CD4-positive, CD25-positive, alpha-beta regulatory T cell (primary cell): ENCODE data around the gene BRWD1. TPM values are rescaled to one million over a fixed set of nuclear protein-coding genes. Genes with fewer than 3 reads are reported as not detected.

Experiments used
- ATAC-seq, 2 donors: fragments of 150-1000 bp; cut with Tn5 transposase; one replicate each; pipeline ENCODE4 v1.10.0; 2021; ENCODE audit warnings: low read depth in 2 of 2, moderate number of reproducible peaks in 2 of 2, moderate library complexity in 1 of 2
- DNase-seq, 3 donors: peaks; one replicate each; pipeline versions ENCODE4 v3.0.0 to v3.0.0-alpha.2; 2012 to 2022; ENCODE audit warnings: mixed read lengths in 1 of 3
- H3K27ac ChIP-seq: one replicate; pipeline ENCODE4 v1.7.0; 2013; ENCODE audit warnings: mild to moderate bottlenecking, low read length; ENCODE audit not compliant: insufficient read depth, poor library complexity, severe bottlenecking
- H3K27me3 ChIP-seq: one replicate; pipeline ENCODE4 v1.7.0; 2013; ENCODE audit warnings: low read length; ENCODE audit not compliant: control insufficient read depth, insufficient read depth
- H3K36me3 ChIP-seq: one replicate; pipeline ENCODE4 v1.7.0; 2013; ENCODE audit warnings: mild to moderate bottlenecking, low read length, moderate library complexity; ENCODE audit not compliant: control insufficient read depth, insufficient read depth
- H3K4me1 ChIP-seq: 2 replicates; pipeline ENCODE4 v1.7.0; 2013; ENCODE audit warnings: mild to moderate bottlenecking, low read length; ENCODE audit not compliant: insufficient read depth, control insufficient read depth, poor library complexity, severe bottlenecking
- H3K4me3 ChIP-seq: one replicate; pipeline ENCODE4 v1.7.0; 2013; ENCODE audit warnings: low read depth, mild to moderate bottlenecking, low read length, moderate library complexity
- H3K9me3 ChIP-seq, 2 experiments: 1 replicate in 1 of 2; 2 replicates in 1 of 2; pipeline ENCODE4 v1.7.0; 2013; ENCODE audit warnings: low read length in 2 of 2, mild to moderate bottlenecking in 1 of 2, moderate library complexity in 1 of 2; ENCODE audit not compliant: control insufficient read depth in 2 of 2
- H3K27ac Mint-ChIP-seq, 3 donors: one replicate each; pipeline ENCODE4 v1.8.0; 2020 to 2022; ENCODE audit warnings: mild to moderate bottlenecking in 3 of 3, mixed read lengths in 3 of 3, moderate library complexity in 2 of 3
- H3K27me3 Mint-ChIP-seq: one replicate; pipeline ENCODE4 v1.8.0; 2022; ENCODE audit warnings: mild to moderate bottlenecking, mixed read lengths
- H3K36me3 Mint-ChIP-seq: one replicate; pipeline ENCODE4 v1.8.0; 2020; ENCODE audit warnings: mixed read lengths
- H3K4me1 Mint-ChIP-seq, 4 donors: one replicate each; pipeline ENCODE4 v1.8.0; 2020 to 2022; ENCODE audit warnings: mixed read lengths in 4 of 4, mild to moderate bottlenecking in 1 of 4
- H3K4me3 Mint-ChIP-seq, 4 donors: one replicate each; pipeline ENCODE4 v1.8.0; 2020 to 2022; ENCODE audit warnings: mild to moderate bottlenecking in 4 of 4, mixed read lengths in 4 of 4, moderate library complexity in 3 of 4
- H3K9me3 Mint-ChIP-seq, 7 donors: one replicate each; pipeline ENCODE4 v1.8.0; 2020 to 2022; ENCODE audit warnings: mixed read lengths in 7 of 7, mild to moderate bottlenecking in 3 of 7, moderate library complexity in 2 of 7
- polyA plus RNA-seq, 4 donors: library from polyadenylated mRNA; unstranded; fragments of 300-500 nt; fragmentation: Illumina TruSeq; gene quantifications; one replicate each; pipeline ENCODE4 v1.2.3, GENCODE V29; 2021
- total RNA-seq: library from RNA; stranded (reverse); gene quantifications from one replicate; pipeline ENCODE4 v1.2.3, GENCODE V29; 2022

The BRWD1 gene
- total and polyA plus RNA-seq, 5 donors from 2014 or later, result 33.9 to 110 (median 42.1) TPM

DNA sequence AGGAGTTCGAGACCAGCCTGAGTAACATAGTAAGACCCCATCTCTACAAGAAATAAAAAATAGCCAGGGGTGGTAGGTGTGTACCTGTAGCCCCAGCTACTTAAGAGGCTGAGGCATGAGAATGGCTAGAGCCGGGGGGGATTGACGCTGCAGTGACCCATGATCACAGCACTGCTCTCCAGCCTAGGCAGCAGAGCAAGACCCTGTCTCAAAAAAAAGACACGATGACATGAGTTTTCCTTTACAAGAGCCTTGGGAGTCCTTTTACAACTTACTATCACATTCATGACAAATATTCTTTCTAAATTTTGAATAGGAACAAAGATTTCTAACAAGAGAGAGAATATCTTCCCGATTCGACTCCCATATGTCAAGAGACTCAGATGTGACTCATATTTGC, 3.3 kb upstream of the BRWD1 start:
- Histone ChIP-seq H3K36me3 (no peaks in the 10 kb centered on the region), H3K4me1 (peaks cover 22% of the 10 kb centered on the region), H3K27ac (no peak overlapping the region), H3K4me3 (no peak overlapping the region), H3K27me3 (no peaks in the 10 kb centered on the region), H3K9me3 (no peaks in the 10 kb centered on the region)
- Mint-ChIP-seq H3K4me3 (peak overlapping the region in 2 of 4 donors; percentile 23 to 55), H3K9me3 (peaks cover 0 to 5% (median 0%) of the 10 kb centered on the region in 7 donors), H3K36me3 (peaks cover 6% of the 10 kb centered on the region), H3K27ac (no peak overlapping the region), H3K27me3 (peaks cover 14% of the 10 kb centered on the region), H3K4me1 (peaks cover 5 to 26% (median 21%) of the 10 kb centered on the region in 4 donors)
- DNase-seq (no peak), ATAC-seq (no peak)

DNA sequence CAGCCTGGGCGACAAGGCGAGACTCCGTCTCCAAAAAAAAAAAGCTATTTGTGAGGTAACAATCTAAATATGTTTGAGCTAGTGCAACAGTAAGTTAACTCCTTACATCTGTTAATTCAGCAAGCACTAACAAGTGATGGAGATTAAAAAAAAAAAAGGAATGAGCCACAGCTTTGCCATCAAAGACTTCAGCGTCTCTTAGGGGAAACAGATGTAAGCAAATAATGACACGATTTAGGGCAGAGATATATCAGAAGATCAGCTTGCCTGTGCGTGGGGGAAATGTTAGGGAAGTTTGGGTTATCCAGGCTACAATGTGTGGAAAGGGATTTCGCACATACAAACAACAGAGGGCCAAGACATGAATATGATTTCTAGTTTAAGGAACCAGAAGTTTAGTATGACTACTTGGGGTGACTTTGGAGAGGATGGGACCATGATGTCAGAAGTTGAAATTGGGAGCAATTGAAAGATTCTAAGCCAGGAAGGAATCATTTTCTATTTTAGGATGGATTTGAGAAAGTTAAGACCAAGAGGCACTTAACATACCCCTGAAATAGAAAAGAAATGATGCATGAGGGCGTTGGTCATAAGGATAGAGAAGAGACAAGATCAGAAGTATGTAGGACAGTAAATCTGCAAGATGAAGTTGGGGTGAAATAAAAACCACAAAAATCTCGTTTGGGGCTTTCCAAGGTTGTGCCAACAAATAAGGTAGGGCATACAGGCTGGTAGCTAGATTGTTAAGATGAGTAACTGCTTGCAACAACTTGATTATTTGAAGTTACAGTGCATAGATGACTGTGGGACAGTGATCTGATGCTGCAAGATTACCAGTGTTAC, 2.4 kb upstream of the BRWD1 start:
- Histone ChIP-seq H3K36me3 (peaks cover 7% of the 10 kb centered on the region), H3K27me3 (no peaks in the 10 kb centered on the region), H3K4me1 (peaks cover 31% of the 10 kb centered on the region), H3K9me3 (no peaks in the 10 kb centered on the region), H3K4me3 (no peak overlapping the region), H3K27ac (no peak overlapping the region)
- peaks cover 5 to 35% (median 27%) of the 10 kb centered on the region in 4 donors for H3K4me1 Mint-ChIP-seq
- peaks cover 0 to 5% (median 0%) of the 10 kb centered on the region in 7 donors for H3K9me3 Mint-ChIP-seq
- peak overlapping the region; percentile 1 to 55 (median 14) for H3K4me3 Mint-ChIP-seq
- no peak for ATAC-seq
- DNase-seq, result peak in 2 of 3 donors; percentile 15 to 44
- H3K36me3 Mint-ChIP-seq, result peaks cover 12% of the 10 kb centered on the region
- H3K27ac Mint-ChIP-seq, result peak overlapping the region; percentile 8 to 16 (median 10)
- peaks cover 14% of the 10 kb centered on the region for H3K27me3 Mint-ChIP-seq

- Mint-ChIP-seq H3K9me3 (peaks cover 0 to 5% (median 0%) of the 10 kb centered on the region in 7 donors), H3K36me3 (peaks cover 15% of the 10 kb centered on the region), H3K27me3 (peaks cover 14% of the 10 kb centered on the region), H3K27ac (peak overlapping the region; percentile 94 to 97 (median 94)), H3K4me3 (peak overlapping the region; percentile 89 to 96 (median 90)), H3K4me1 (peaks cover 5 to 46% (median 35%) of the 10 kb centered on the region in 4 donors)
- DNase-seq (peak in 2 of 3 donors; percentile 37 to 69), ATAC-seq (no peak)
- Histone ChIP-seq H3K9me3 (no peaks in the 10 kb centered on the region), H3K4me3 (peak overlapping the region; percentile 86), H3K27ac (peak overlapping the region; percentile 85), H3K27me3 (no peaks in the 10 kb centered on the region), H3K36me3 (peaks cover 12% of the 10 kb centered on the region), H3K4me1 (peaks cover 40% of the 10 kb centered on the region)
Measured at GRCh38 chr21:39314143-39315027, 953 bp upstream of the BRWD1 start.

GRCh38 chr21:39313042-39313570, 326 bp downstream of the BRWD1 start:
- peaks cover 10 to 58% (median 44%) of the 10 kb centered on the region in 4 donors for H3K4me1 Mint-ChIP-seq
- H3K4me3 ChIP-seq, result no peak overlapping the region
- H3K36me3 ChIP-seq, result peaks cover 15% of the 10 kb centered on the region
- peaks cover 40% of the 10 kb centered on the region for H3K4me1 ChIP-seq
- peak overlapping the region; percentile 66 to 97 (median 77) for H3K27ac Mint-ChIP-seq
- peak overlapping the region; percentile 85 for H3K27ac ChIP-seq
- peaks cover 15% of the 10 kb centered on the region for H3K36me3 Mint-ChIP-seq
- peak overlapping the region; percentile 90 to 96 (median 92) for H3K4me3 Mint-ChIP-seq
- no peak for DNase-seq
- ATAC-seq, result peak; percentile 1 to 4
- H3K27me3 Mint-ChIP-seq, result peaks cover 14% of the 10 kb centered on the region
- H3K27me3 ChIP-seq, result no peaks in the 10 kb centered on the region
- H3K9me3 ChIP-seq, result no peaks in the 10 kb centered on the region
- peaks cover 0 to 5% (median 0%) of the 10 kb centered on the region in 7 donors for H3K9me3 Mint-ChIP-seq

DNA sequence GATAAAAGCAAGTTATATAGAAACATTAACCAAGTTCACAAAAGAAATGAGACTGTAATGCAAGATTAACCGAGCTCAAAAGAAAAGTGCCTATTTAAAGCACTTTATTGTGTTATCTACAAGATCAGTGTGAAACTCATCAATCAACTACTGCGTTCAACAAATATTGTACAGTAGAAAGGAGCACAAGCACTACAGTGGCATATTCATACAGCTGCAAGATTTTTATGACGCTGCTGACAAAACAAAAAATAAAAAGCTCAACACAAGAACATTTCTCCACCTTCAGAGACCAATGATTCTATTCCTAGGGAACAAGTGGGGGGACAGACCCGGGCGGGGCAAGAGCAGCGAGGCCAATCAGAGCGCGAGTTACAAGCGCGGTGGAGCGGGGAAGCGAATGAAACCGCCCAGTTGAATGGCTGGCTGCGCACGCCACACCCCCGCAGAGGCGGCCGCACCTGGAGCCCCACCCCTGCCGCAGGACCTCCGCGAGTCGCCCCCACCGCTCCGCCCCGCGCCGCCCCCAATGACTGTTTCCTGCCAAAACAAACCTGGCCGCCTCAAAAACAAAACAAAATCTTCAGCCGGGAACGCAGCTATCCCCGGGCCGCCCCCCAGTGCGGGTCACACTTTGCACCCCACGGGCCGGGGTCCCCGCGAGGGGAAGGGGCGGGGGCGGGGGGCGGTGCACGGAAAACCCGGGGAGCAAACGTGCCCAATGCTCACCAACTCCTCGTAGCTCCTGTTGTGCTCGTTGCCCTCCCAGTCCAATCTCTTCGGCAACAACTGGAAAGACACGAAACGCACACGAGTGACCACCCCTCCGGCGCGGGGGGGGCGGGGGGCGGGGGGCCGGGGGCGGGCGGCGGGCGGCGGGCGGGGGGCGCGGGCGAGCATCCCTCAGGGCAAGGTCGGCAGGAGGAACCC, 1.1 kb downstream of the BRWD1 start:
- Mint-ChIP-seq H3K4me1 (peaks cover 15 to 66% (median 50%) of the 10 kb centered on the region in 4 donors), H3K9me3 (peaks cover 0 to 5% (median 0%) of the 10 kb centered on the region in 7 donors), H3K36me3 (peaks cover 15% of the 10 kb centered on the region), H3K27ac (peak overlapping the region; percentile 89 to 97 (median 97)), H3K27me3 (peaks cover 14% of the 10 kb centered on the region), H3K4me3 (peak overlapping the region; percentile 90 to 98 (median 92))
- peak overlapping the region; percentile 85 for H3K27ac ChIP-seq
- peaks cover 19% of the 10 kb centered on the region for H3K36me3 ChIP-seq
- H3K4me1 ChIP-seq, result peaks cover 43% of the 10 kb centered on the region
- H3K9me3 ChIP-seq, result no peaks in the 10 kb centered on the region
- DNase-seq (peak; percentile 93 to 95 (median 94)), ATAC-seq (peak; percentile 85 to 89)
- peak overlapping the region; percentile 81 for H3K4me3 ChIP-seq
- no peaks in the 10 kb centered on the region for H3K27me3 ChIP-seq

- Mint-ChIP-seq H3K4me1 (peaks cover 18 to 66% (median 52%) of the 10 kb centered on the region in 4 donors), H3K36me3 (peaks cover 15% of the 10 kb centered on the region), H3K4me3 (peak overlapping the region in 3 of 4 donors; percentile 35 to 98 (median 94)), H3K27ac (peak overlapping the region in 1 of 3 donors; percentile 89), H3K9me3 (peaks cover 0 to 5% (median 0%) of the 10 kb centered on the region in 7 donors), H3K27me3 (peaks cover 14% of the 10 kb centered on the region)
- Histone ChIP-seq H3K27ac (no peak overlapping the region), H3K27me3 (no peaks in the 10 kb centered on the region), H3K4me3 (peak overlapping the region; percentile 81), H3K36me3 (peaks cover 19% of the 10 kb centered on the region), H3K9me3 (no peaks in the 10 kb centered on the region), H3K4me1 (peaks cover 44% of the 10 kb centered on the region)
- no peak for DNase-seq
- no peak for ATAC-seq
Measured at GRCh38 chr21:39311164-39311563, 2.3 kb downstream of the BRWD1 start.
